Measurements from ENCODE around the gene FAU. TPM values are rescaled to one million over a fixed set of nuclear protein-coding genes. Genes with fewer than 3 reads are reported as not detected.

FAU gene
- total and polyA plus RNA-seq, 9 of the 15 experiments (the other 6 are each of a cell fraction or from before 2014, with no cell fraction given), result 433 to 1,827 (median 942) TPM

GRCh38 chr11:65104628-65105027 lies 17.3 kb downstream of the FAU start:
- no peak overlapping the region for H3K4me2 ChIP-seq (ENCODE audit: insufficient read depth, low read length)
- POLR2A ChIA-PET, result interaction anchor here (1.2 kb wide), 1 partner anchor 8 kb away, joined by 5 read pairs; no protein-coding TSS in a partner anchor
- intact Hi-C loops (cut with micrococcal nuclease) (no loop called here), in situ Hi-C loops (cut with MboI) (no loop called here)
- H3K9ac ChIP-seq (ENCODE audit: insufficient read depth in 1 of 2, low read depth in 2 of 2, low read length in 2 of 2), result no peak overlapping the region
- no peaks in the 10 kb centered on the region for H3K9me1 ChIP-seq (ENCODE audit: control insufficient read depth, insufficient read depth, low read length)
- H3K4me3 ChIP-seq, result no peak overlapping the region
- no peaks in the 10 kb centered on the region for H4K20me1 ChIP-seq (replicated peaks; ENCODE audit: control insufficient read depth, insufficient read depth, low read length)
- peaks cover 34% of the 10 kb centered on the region; the same call in 2 of the 3 replicates for H3K36me3 ChIP-seq (ENCODE audit: control insufficient read depth, insufficient read depth, low read length)
- H3K27me3 ChIP-seq (ENCODE audit: control insufficient read depth in 2 of 2, insufficient read depth in 2 of 2, low read length in 2 of 2), result no peaks in the 10 kb centered on the region
- DNase-seq (ENCODE audit: extremely low read depth in 1 of 4, low spot score in 3 of 4) (no peak), ATAC-seq (no peak), FAIRE-seq (no peak)
- H3K79me2 ChIP-seq (ENCODE audit: control insufficient read depth, insufficient read depth, low read length), result peaks cover 5% of the 10 kb centered on the region; the same call in 1 of the 3 replicates
- CTCF ChIA-PET (ENCODE audit: low intra/inter-chr PET ratio), result no interaction called here
- no peak overlapping the region for H3K27ac ChIP-seq (ENCODE audit: extremely low read depth, low read depth, low read length)
- BruUV-seq (replicated peaks), result no TSS peak
- TF ChIP-seq MTA2 (IDR thresholded peaks at IDR 0.05; ENCODE audit: low read depth), result no peak
- no peak for TF ChIP-seq SNRNP70 (optimal IDR thresholded peaks at IDR 0.05; ENCODE audit: low read depth, low read length)
- TF ChIP-seq RBM17 (IDR thresholded peaks at IDR 0.05; ENCODE audit: borderline replicate concordance, low read depth, low read length), result no peak
- TF ChIP-seq KHSRP (IDR thresholded peaks at IDR 0.05), result no peak
- H2AFZ ChIP-seq (ENCODE audit: low read depth, low read length), result no peak overlapping the region
- 70% methylated on average over 4 of the region's 4 CpGs for WGBS (ENCODE audit: insufficient coverage, low coverage, missing lambda C conversion rate)
- H3K9me3 ChIP-seq (replicated peaks; ENCODE audit: control insufficient read depth, insufficient read depth, low read depth, low read length), result no peaks in the 10 kb centered on the region
- peaks cover 0 to 8% of the 10 kb centered on the region in 2 experiments; a peak in 1 of 5 replicates for H3K4me1 ChIP-seq (replicated peaks in 1 of 2; ENCODE audit: control insufficient read depth in 2 of 2, insufficient read depth in 2 of 2, low read length in 2 of 2)

DNA sequence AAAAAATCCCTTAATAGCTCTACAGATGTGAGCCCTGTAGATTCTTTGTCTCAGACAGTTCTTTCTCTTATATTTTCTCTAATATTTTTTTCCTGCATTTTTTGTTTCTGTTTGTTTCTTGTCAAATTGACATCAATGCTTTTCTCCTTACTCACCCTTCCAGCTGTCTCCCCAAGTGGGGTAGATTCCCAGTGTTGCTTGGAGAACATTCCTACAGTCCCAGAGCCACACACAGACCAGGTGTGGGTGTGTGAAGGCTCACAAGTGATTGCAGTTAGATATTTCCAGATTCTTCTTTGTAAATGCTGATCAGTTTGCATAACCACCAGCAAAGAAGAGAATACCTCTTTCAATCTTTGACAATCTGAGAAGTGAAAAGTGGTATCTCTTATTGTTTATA lies 18.5 kb downstream of the FAU start:
- POLR2A ChIA-PET, result interaction anchor here (0.6 to 1.1 kb wide), 4 partner anchors 8 to 122 kb away, joined by 3 read pairs; partner anchors contain the start of gene VPS51
- no peaks in the 10 kb centered on the region for H3K27me3 ChIP-seq (ENCODE audit: control insufficient read depth in 2 of 2, insufficient read depth in 2 of 2, low read length in 2 of 2)
- H4K20me1 ChIP-seq (replicated peaks; ENCODE audit: control insufficient read depth, insufficient read depth, low read length), result no peaks in the 10 kb centered on the region
- no peaks in the 10 kb centered on the region for H3K9me3 ChIP-seq (replicated peaks; ENCODE audit: control insufficient read depth, insufficient read depth, low read depth, low read length)
- no peak overlapping the region for H3K4me3 ChIP-seq
- peaks cover 7% of the 10 kb centered on the region; the same call in 1 of the 3 replicates for H3K79me2 ChIP-seq (ENCODE audit: control insufficient read depth, insufficient read depth, low read length)
- no peak overlapping the region for H2AFZ ChIP-seq (ENCODE audit: low read depth, low read length)
- H3K27ac ChIP-seq (ENCODE audit: extremely low read depth, low read depth, low read length), result no peak overlapping the region
- intact Hi-C loops (cut with micrococcal nuclease) (no loop called here), in situ Hi-C loops (cut with MboI) (no loop called here)
- no peak overlapping the region for H3K4me2 ChIP-seq (ENCODE audit: insufficient read depth, low read length)
- CTCF ChIA-PET (ENCODE audit: low intra/inter-chr PET ratio), result no interaction called here
- TF ChIP-seq ZNF778 (CRISPR knock-in tag; IDR thresholded peaks at IDR 0.05) (no peak), POLR2G (IDR thresholded peaks at IDR 0.05; ENCODE audit: low read depth, low read length) (no peak), ATF1 (CRISPR knock-in tag; IDR thresholded peaks at IDR 0.05) (no peak), ATF1 (tag; IDR thresholded peaks at IDR 0.05) (no peak), HNRNPK (IDR thresholded peaks at IDR 0.05; ENCODE audit: low read depth, low read length, poor library complexity, severe bottlenecking) (no peak)
- TF ChIP-seq, protein P1, sequence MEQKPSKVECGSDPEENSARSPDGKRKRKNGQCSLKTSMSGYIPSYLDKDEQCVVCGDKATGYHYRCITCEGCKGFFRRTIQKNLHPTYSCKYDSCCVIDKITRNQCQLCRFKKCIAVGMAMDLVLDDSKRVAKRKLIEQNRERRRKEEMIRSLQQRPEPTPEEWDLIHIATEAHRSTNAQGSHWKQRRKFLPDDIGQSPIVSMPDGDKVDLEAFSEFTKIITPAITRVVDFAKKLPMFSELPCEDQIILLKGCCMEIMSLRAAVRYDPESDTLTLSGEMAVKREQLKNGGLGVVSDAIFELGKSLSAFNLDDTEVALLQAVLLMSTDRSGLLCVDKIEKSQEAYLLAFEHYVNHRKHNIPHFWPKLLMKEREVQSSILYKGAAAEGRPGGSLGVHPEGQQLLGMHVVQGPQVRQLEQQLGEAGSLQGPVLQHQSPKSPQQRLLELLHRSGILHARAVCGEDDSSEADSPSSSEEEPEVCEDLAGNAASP (IDR thresholded peaks at IDR 0.05), result no peak
- no peaks in the 10 kb centered on the region for H3K9me1 ChIP-seq (ENCODE audit: control insufficient read depth, insufficient read depth, low read length)
- DNase-seq (ENCODE audit: extremely low read depth in 1 of 4, low spot score in 3 of 4), result no peak
- H3K9ac ChIP-seq (ENCODE audit: insufficient read depth in 1 of 2, low read depth in 2 of 2, low read length in 2 of 2), result no peak overlapping the region
- no peak for ATAC-seq
- no TSS peak for BruUV-seq (replicated peaks)
- no peak for FAIRE-seq
- H3K4me1 ChIP-seq (replicated peaks in 1 of 2; ENCODE audit: control insufficient read depth in 2 of 2, insufficient read depth in 2 of 2, low read length in 2 of 2), result peaks cover under 1 to 3% of the 10 kb centered on the region in 2 experiments; a peak in 3 of 5 replicates
- peaks cover 25% of the 10 kb centered on the region; the same call in 2 of the 3 replicates for H3K36me3 ChIP-seq (ENCODE audit: control insufficient read depth, insufficient read depth, low read length)
